ENCODE data around the gene ADAMTS6.

DNA sequence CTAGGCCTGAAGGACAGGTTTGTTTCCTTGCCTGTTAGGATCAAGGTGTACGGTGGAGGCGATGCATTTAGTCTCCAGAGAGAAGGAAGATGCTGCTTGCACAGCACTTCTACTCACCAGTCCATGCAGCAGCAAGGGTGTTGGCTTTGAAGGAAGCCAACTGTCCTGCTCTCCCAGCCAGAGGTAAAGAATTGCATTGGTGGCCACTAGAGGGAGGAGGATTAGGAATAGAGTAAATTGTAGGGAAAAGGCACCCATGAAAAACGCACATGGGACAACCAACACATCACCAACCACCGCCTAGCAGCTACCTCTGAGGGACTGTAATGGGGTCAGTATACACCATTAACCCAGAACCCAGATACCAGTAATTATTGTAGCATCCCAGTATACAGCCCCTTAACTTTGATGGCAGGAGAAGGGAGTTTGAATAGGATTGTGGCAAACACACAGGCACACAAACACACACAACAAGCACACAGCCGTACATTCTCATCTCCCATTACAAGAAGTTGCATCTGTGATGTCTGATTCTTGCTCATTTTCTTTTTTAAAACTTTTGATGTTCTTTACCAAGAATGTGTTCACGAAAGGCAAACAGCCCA, 267.7 kb downstream of the ADAMTS6 start:
- TF ChIP-seq REPIN1 (tag by site-specific recombination; IDR thresholded peaks at IDR 0.05; ENCODE audit: low read depth): no peak
- TF ChIP-seq, protein P1, sequence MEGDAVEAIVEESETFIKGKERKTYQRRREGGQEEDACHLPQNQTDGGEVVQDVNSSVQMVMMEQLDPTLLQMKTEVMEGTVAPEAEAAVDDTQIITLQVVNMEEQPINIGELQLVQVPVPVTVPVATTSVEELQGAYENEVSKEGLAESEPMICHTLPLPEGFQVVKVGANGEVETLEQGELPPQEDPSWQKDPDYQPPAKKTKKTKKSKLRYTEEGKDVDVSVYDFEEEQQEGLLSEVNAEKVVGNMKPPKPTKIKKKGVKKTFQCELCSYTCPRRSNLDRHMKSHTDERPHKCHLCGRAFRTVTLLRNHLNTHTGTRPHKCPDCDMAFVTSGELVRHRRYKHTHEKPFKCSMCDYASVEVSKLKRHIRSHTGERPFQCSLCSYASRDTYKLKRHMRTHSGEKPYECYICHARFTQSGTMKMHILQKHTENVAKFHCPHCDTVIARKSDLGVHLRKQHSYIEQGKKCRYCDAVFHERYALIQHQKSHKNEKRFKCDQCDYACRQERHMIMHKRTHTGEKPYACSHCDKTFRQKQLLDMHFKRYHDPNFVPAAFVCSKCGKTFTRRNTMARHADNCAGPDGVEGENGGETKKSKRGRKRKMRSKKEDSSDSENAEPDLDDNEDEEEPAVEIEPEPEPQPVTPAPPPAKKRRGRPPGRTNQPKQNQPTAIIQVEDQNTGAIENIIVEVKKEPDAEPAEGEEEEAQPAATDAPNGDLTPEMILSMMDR (tag by site-specific recombination; IDR thresholded peaks at IDR 0.05): peak; percentile 14; the same call in 1 of the 2 replicates
- TF ChIP-seq ZNF292 (tag by site-specific recombination; IDR thresholded peaks at IDR 0.05; ENCODE audit: borderline replicate concordance, low read depth): no peak
- TF ChIP-seq ZBTB48 (tag by site-specific recombination; IDR thresholded peaks at IDR 0.05): no peak
- TF ChIP-seq RBAK (tag by site-specific recombination; IDR thresholded peaks at IDR 0.05): no peak
- TF ChIP-seq ZNF354C (tag by site-specific recombination; IDR thresholded peaks at IDR 0.05; ENCODE audit: borderline replicate concordance, low read depth): no peak
- TF ChIP-seq ZNF596 (tag by site-specific recombination; IDR thresholded peaks at IDR 0.05): no peak
- TF ChIP-seq YY1 (tag by site-specific recombination; IDR thresholded peaks at IDR 0.05): no peak
- TF ChIP-seq, protein P2, sequence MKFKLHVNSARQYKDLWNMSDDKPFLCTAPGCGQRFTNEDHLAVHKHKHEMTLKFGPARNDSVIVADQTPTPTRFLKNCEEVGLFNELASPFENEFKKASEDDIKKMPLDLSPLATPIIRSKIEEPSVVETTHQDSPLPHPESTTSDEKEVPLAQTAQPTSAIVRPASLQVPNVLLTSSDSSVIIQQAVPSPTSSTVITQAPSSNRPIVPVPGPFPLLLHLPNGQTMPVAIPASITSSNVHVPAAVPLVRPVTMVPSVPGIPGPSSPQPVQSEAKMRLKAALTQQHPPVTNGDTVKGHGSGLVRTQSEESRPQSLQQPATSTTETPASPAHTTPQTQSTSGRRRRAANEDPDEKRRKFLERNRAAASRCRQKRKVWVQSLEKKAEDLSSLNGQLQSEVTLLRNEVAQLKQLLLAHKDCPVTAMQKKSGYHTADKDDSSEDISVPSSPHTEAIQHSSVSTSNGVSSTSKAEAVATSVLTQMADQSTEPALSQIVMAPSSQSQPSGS (tag by site-specific recombination; IDR thresholded peaks at IDR 0.05; ENCODE audit: low read depth): no peak
- TF ChIP-seq KLF10 (tag by site-specific recombination; IDR thresholded peaks at IDR 0.05): no peak
- no peak for TF ChIP-seq KLF8 (tag by site-specific recombination; IDR thresholded peaks at IDR 0.05)

Measured in HEK293 (cell line).